SK-N-SH treated with all-trans-retinoic acid at 6 μM for 48 hours (cell line): ENCODE data around the gene HDDC2.

Experiments used
- ISL1 ChIP-seq: fragments of 250-450 bp; sonication (Bioruptor Pico); IDR thresholded peaks from 2 replicates; pipeline ENCODE4 v2.1.2; 2022; ENCODE audit warnings: mild to moderate bottlenecking, moderate library complexity
- ZFP30 ChIP-seq: fragments of 450-650 bp; formaldehyde crosslinking; IDR thresholded peaks from 2 replicates; pipeline ENCODE4 v1.5.0; 2022; ENCODE audit warnings: mild to moderate bottlenecking, moderate library complexity

GRCh38 chr6:125231574-125232343, 70.0 kb downstream of the HDDC2 start:
- TF ChIP-seq ZFP30 = no peak
- TF ChIP-seq ISL1 (CRISPR knock-in tag) = no peak
